GM23338 (cell line): Measurements from ENCODE around the gene SPAG16. TPM values are rescaled to one million over a fixed set of nuclear protein-coding genes. Genes with fewer than 3 reads are reported as not detected.

Source experiments
- ATAC-seq: fragments of 200-7000 bp; cut with Tn5 transposase; 3 replicates; pipeline ENCODE4 v1.9.1; 2020
- DNase-seq: peaks from one replicate; pipeline ENCODE4 v3.0.0-alpha.2; 2015; ENCODE audit warnings: low spot score
- H2AFZ ChIP-seq: fragments of 200-600 bp; sonication (generic); 2 replicates; pipeline ENCODE4 v1.8.0; 2016; ENCODE audit warnings: antibody characterized with exemption, mild to moderate bottlenecking, moderate library complexity
- H3F3A ChIP-seq: fragments of 200-600 bp; sonication (generic); replicated peaks from 2 replicates; pipeline ENCODE4 v1.8.0; 2017; ENCODE audit warnings: antibody characterized with exemption, mixed run types, low read depth
- H3K27ac ChIP-seq: fragments of 200-600 bp; sonication (generic); 2 replicates; pipeline ENCODE4 v1.6.1; 2016; ENCODE audit warnings: low read depth
- H3K27me3 ChIP-seq: fragments of 200-600 bp; sonication (generic); 2 replicates; pipeline ENCODE4 v1.8.0; 2016; ENCODE audit warnings: mild to moderate bottlenecking, mixed run types, moderate library complexity; ENCODE audit not compliant: insufficient read depth
- H3K36me3 ChIP-seq: fragments of 200-600 bp; sonication (generic); 2 replicates; pipeline ENCODE4 v1.8.0; 2016; ENCODE audit warnings: mild to moderate bottlenecking; ENCODE audit not compliant: insufficient read depth
- H3K4me1 ChIP-seq: fragments of 200-600 bp; sonication (generic); 2 replicates; pipeline ENCODE4 v1.8.0; 2016; ENCODE audit warnings: mild to moderate bottlenecking, moderate library complexity; ENCODE audit not compliant: insufficient read depth
- H3K4me2 ChIP-seq: fragments of 200-600 bp; sonication (generic); 2 replicates; pipeline ENCODE4 v1.7.1; 2017; ENCODE audit warnings: mixed run types
- H3K4me3 ChIP-seq: fragments of 200-600 bp; sonication (generic); 2 replicates; pipeline ENCODE4 v1.6.1; 2016; ENCODE audit warnings: mixed run types
- H3K79me2 ChIP-seq: fragments of 200-600 bp; sonication (generic); replicated peaks from 2 replicates; pipeline ENCODE4 v1.8.0; 2017; ENCODE audit warnings: mild to moderate bottlenecking; ENCODE audit not compliant: insufficient read depth
- H3K9me2 ChIP-seq: fragments of 200-600 bp; sonication (generic); 2 replicates; pipeline ENCODE4 v1.8.0; 2017; ENCODE audit not compliant: insufficient read depth
- H4K20me1 ChIP-seq: fragments of 200-600 bp; sonication (generic); replicated peaks from 2 replicates; pipeline ENCODE4 v1.8.0; 2017; ENCODE audit warnings: mild to moderate bottlenecking; ENCODE audit not compliant: insufficient read depth
- H3K27ac Mint-ChIP-seq: 2 replicates; pipeline ENCODE4 v1.8.0; 2020; ENCODE audit warnings: inconsistent platforms, mild to moderate bottlenecking, moderate library complexity, mixed read lengths
- H3K27me3 Mint-ChIP-seq: 3 replicates; pipeline ENCODE4 v1.8.0; 2022; ENCODE audit warnings: low read depth, mild to moderate bottlenecking, moderate library complexity, mixed read lengths, inconsistent platforms; ENCODE audit not compliant: insufficient read depth, poor library complexity
- H3K36me3 Mint-ChIP-seq: 3 replicates; pipeline ENCODE4 v1.8.0; 2021; ENCODE audit warnings: low read depth, mild to moderate bottlenecking, inconsistent platforms, moderate library complexity, mixed read lengths
- H3K4me1 Mint-ChIP-seq: 3 replicates; pipeline ENCODE4 v1.8.0; 2020; ENCODE audit warnings: mild to moderate bottlenecking, inconsistent platforms, mixed read lengths
- H3K4me3 Mint-ChIP-seq: 3 replicates; pipeline ENCODE4 v1.8.0; 2021; ENCODE audit warnings: moderate library complexity, mild to moderate bottlenecking, inconsistent platforms, mixed read lengths
- H3K9me3 Mint-ChIP-seq: 3 replicates; pipeline ENCODE4 v1.8.0; 2020; ENCODE audit warnings: moderate library complexity, mild to moderate bottlenecking, inconsistent platforms, mixed read lengths
- CREB1 ChIP-seq: fragments of 250-450 bp; sonication (Bioruptor Pico); IDR thresholded peaks from 2 replicates; pipeline ENCODE4 v1.5.0; 2020; ENCODE audit warnings: low read depth, mild to moderate bottlenecking, moderate library complexity
- CTCF ChIP-seq, 2 experiments: fragments of 200-600 bp in 1 of 2; sonication (generic) in 1 of 2; conservative IDR thresholded peaks; 2 replicates each; pipeline versions ENCODE4 v1.5.1 to v1.6.1; 2016 to 2017; ENCODE audit warnings: antibody characterized with exemption in 2 of 2, low read depth in 2 of 2, mild to moderate bottlenecking in 2 of 2, moderate library complexity in 1 of 2
- ETS1 ChIP-seq: IDR thresholded peaks from 2 replicates; pipeline ENCODE4 v1.6.1; 2016; ENCODE audit warnings: antibody characterized with exemption
- EZH2 ChIP-seq: fragments of 200-600 bp; sonication (generic); IDR thresholded peaks from one replicate; pipeline ENCODE4 v1.8.0; 2017; ENCODE audit warnings: antibody characterized with exemption, mild to moderate bottlenecking, low read depth; ENCODE audit not compliant: unreplicated experiment
- EZH2phosphoT487 ChIP-seq: fragments of 200-600 bp; sonication (generic); IDR thresholded peaks from one replicate; pipeline ENCODE4 v1.8.1; 2018; ENCODE audit warnings: antibody characterized with exemption; ENCODE audit not compliant: unreplicated experiment
- JUNB ChIP-seq: IDR thresholded peaks from one replicate; pipeline ENCODE4 v1.6.1; 2016; ENCODE audit warnings: antibody characterized with exemption; ENCODE audit not compliant: unreplicated experiment
- NANOG ChIP-seq: IDR thresholded peaks from 2 replicates; pipeline ENCODE4 v1.6.1; 2016; ENCODE audit warnings: antibody characterized with exemption, borderline replicate concordance
- POLR2AphosphoS5 ChIP-seq: IDR thresholded peaks from 2 replicates; pipeline ENCODE4 v1.6.1; 2016; ENCODE audit warnings: antibody characterized with exemption, low read depth
- REST ChIP-seq: IDR thresholded peaks from one replicate; pipeline ENCODE4 v1.6.1; 2018; ENCODE audit warnings: antibody characterized with exemption; ENCODE audit not compliant: unreplicated experiment
- STAT1 ChIP-seq: IDR thresholded peaks from one replicate; pipeline ENCODE4 v1.6.1; 2016; ENCODE audit warnings: antibody characterized with exemption; ENCODE audit not compliant: unreplicated experiment
- ZNF114 ChIP-seq: fragments of 250-450 bp; sonication (Bioruptor Pico); IDR thresholded peaks from 2 replicates; pipeline ENCODE4 v1.5.0; 2020; ENCODE audit warnings: mild to moderate bottlenecking, moderate library complexity
- ZNF331 ChIP-seq: fragments of 250-450 bp; sonication (Bioruptor Pico); IDR thresholded peaks from 2 replicates; pipeline ENCODE4 v1.5.0; 2020; ENCODE audit warnings: low read depth, mild to moderate bottlenecking, moderate library complexity
- ZNF462 ChIP-seq: fragments of 250-450 bp; sonication (Bioruptor Pico); IDR thresholded peaks from 2 replicates; pipeline ENCODE4 v1.5.0; 2020; ENCODE audit warnings: mild to moderate bottlenecking, moderate library complexity
- polyA plus RNA-seq: library from polyadenylated mRNA; unstranded; fragments of >200 nt; fragmentation: Nextera tagmentation; extraction: Ambion mirVana; gene quantifications from 2 replicates; pipeline ENCODE4 v1.2.1, GENCODE V29; 2016
- total RNA-seq: library from RNA; depleted of rRNA; stranded (reverse); fragments of >200 nt; shearing (Covaris generic); gene quantifications from 2 replicates; pipeline ENCODE4 v1.2.3, GENCODE V29; 2014

Gene SPAG16
- total and polyA plus RNA-seq, 2 experiments from 2014 or later, result 19.7 to 47.8 TPM

GRCh38 chr2:213544940-213545339 lies 260.7 kb downstream of the SPAG16 start:
- no peak overlapping the region for H3K4me3 ChIP-seq
- H3K9me2 ChIP-seq, result no peaks in the 10 kb centered on the region
- no peak overlapping the region for H2AFZ ChIP-seq
- no peaks in the 10 kb centered on the region for H3K27me3 ChIP-seq
- TF ChIP-seq EZH2 (no peak), STAT1 (no peak), ZNF462 (no peak), ETS1 (no peak), CTCF (conservative IDR thresholded peaks at IDR 0.05; ENCODE audit: low read depth in 2 of 2) (no peak), ZNF331 (no peak), REST (no peak), JUNB (no peak), EZH2phosphoT487 (no peak), CREB1 (CRISPR knock-in tag) (no peak), POLR2AphosphoS5 (no peak), NANOG (no peak), ZNF114 (no peak)
- Mint-ChIP-seq H3K27ac (no peak overlapping the region), H3K4me1 (peaks cover 6% of the 10 kb centered on the region; the same call in 2 of the 3 replicates), H3K4me3 (no peak overlapping the region), H3K9me3 (no peaks in the 10 kb centered on the region), H3K36me3 (no peaks in the 10 kb centered on the region), H3K27me3 (no peaks in the 10 kb centered on the region)
- no peak overlapping the region for H3K4me2 ChIP-seq
- H3K36me3 ChIP-seq, result no peaks in the 10 kb centered on the region
- DNase-seq (no peak), ATAC-seq (no peak)
- no peaks in the 10 kb centered on the region for H4K20me1 ChIP-seq
- H3K4me1 ChIP-seq, result no peaks in the 10 kb centered on the region
- no peak overlapping the region for H3K27ac ChIP-seq
- H3K79me2 ChIP-seq, result no peaks in the 10 kb centered on the region
- no peaks in the 10 kb centered on the region for H3F3A ChIP-seq
